Bronchial epithelial cell (primary cell): ENCODE measurements around the gene MXI1. TPM values are rescaled to one million over a fixed set of nuclear protein-coding genes. Genes with fewer than 3 reads are reported as not detected.

Experiments used
- DNase-seq: peaks from one replicate; pipeline ENCODE4 v3.0.0-alpha.2; 2010; ENCODE audit warnings: low read depth
- FAIRE-seq: peaks from 2 replicates; lab custom pipeline; 2011; peaks lifted over from hg19 to GRCh38; lab: Jason Lieb, UNC
- H3K27me3 ChIP-seq: 2 replicates; pipeline ENCODE4 v1.5.1; 2011; ENCODE audit warnings: low read length; ENCODE audit not compliant: control insufficient read depth, insufficient read depth
- H3K36me3 ChIP-seq: 2 replicates; pipeline ENCODE4 v1.5.1; 2011; ENCODE audit warnings: low read length; ENCODE audit not compliant: control insufficient read depth, insufficient read depth
- H3K4me3 ChIP-seq: 2 replicates; pipeline ENCODE4 v1.5.1; 2011; ENCODE audit warnings: mild to moderate bottlenecking, low read depth, low read length, control low read depth
- CTCF ChIP-seq: IDR thresholded peaks from 2 replicates; pipeline ENCODE4 v1.5.1; 2011; ENCODE audit warnings: mild to moderate bottlenecking, moderate library complexity, low read length, control low read depth, inconsistent platforms; ENCODE audit not compliant: insufficient read depth, severe bottlenecking
- total RNA-seq: library from RNA; depleted of rRNA; stranded (reverse); fragments of >200 nt; gene quantifications from 2 replicates; pipeline ENCODE4 v1.2.1, GENCODE V29; 2014

MXI1 gene
- total RNA-seq, 1 donor from 2014 or later = 48.7 TPM

DNA sequence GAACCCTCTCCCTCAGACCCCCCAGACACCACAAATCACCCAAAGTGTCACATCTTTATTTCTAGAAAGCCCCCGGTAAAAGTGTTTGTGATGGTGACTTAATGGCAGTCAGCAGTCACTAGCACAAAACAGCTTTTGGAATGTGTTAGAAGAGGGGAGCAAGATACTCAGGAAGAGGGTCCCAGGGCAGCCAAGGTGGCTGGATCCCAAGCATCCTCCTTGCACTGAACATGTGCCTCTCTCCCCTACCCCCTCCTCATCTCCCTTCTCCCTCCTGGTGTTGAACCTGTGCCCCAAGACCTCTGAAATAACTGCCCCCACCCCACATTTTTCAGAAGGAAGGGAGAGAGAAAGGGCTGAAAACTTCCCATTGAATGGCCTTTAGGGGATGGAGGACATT, 37.8 kb upstream of the MXI1 start:
- FAIRE-seq = no peak
- H3K36me3 ChIP-seq = no peaks in the 10 kb centered on the region
- no peak overlapping the region for H3K4me3 ChIP-seq
- no peak for TF ChIP-seq CTCF
- H3K27me3 ChIP-seq = peaks cover 12% of the 10 kb centered on the region
- no peak for DNase-seq

DNA sequence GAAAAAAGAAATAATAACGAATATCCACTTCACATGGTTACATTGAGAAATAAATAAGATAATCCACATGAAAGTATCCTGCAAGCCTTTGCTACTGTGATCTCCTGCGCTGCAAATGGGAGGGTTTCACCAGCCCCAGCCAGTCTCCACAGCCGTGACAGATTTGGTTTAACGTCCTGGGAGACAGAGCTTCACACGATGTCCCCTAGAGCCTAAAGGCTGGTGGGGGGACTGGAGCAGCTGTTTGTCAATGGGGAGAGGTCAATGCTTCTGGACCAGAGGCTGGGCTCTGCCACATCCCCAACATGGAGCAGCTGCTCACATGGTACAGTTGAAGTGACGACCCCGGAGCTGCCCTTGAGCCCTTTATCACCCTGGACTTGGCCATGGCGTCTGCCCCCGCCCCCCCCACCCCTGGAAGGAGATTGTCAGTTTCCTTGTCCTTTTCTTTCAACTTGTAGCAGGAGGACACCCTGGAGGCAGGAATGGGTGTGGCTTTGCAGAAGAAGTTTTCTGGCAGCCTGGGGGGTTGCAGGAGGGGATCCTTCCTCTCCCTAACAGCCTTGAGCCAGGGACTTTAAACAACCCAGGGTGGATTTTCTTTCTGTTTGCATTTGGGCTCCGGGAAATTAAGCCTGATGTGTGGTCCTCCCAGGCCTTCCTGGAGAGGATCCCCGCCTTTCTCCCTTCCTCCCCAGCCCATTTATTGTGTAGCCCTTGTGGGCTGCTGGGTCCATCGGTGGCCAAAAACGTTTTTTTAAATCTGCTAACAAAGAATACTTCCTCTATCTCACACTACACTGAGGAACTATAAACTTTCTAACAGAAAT, 37.0 kb upstream of the MXI1 start:
- no peak for TF ChIP-seq CTCF
- Histone ChIP-seq H3K27me3 (peaks cover 12% of the 10 kb centered on the region), H3K36me3 (no peaks in the 10 kb centered on the region), H3K4me3 (no peak overlapping the region)
- FAIRE-seq = no peak
- DNase-seq = no peak

GRCh38 chr10:110171032-110171431, 36.4 kb upstream of the MXI1 start:
- TF ChIP-seq CTCF = no peak
- DNase-seq = peak; percentile 81
- Histone ChIP-seq H3K36me3 (no peaks in the 10 kb centered on the region), H3K27me3 (peaks cover 12% of the 10 kb centered on the region), H3K4me3 (no peak overlapping the region)
- no peak for FAIRE-seq

- H3K36me3 ChIP-seq = no peaks in the 10 kb centered on the region
- DNase-seq (peak; percentile 83), FAIRE-seq (no peak)
- H3K27me3 ChIP-seq = peaks cover 12% of the 10 kb centered on the region
- TF ChIP-seq CTCF = no peak
- H3K4me3 ChIP-seq = no peak overlapping the region
Observed at GRCh38 chr10:110172155-110172554, 35.2 kb upstream of the MXI1 start.

- H3K4me3 ChIP-seq = no peak overlapping the region
- no peaks in the 10 kb centered on the region for H3K36me3 ChIP-seq
- FAIRE-seq = no peak
- no peak for TF ChIP-seq CTCF
- H3K27me3 ChIP-seq = peaks cover 5% of the 10 kb centered on the region
- DNase-seq = no peak
Observed at GRCh38 chr10:110174201-110174600, 33.2 kb upstream of the MXI1 start.
